Esophagus squamous epithelium (tissue), 5 donors: ENCODE data around the gene RNF130. TPM values are rescaled to one million over a fixed set of nuclear protein-coding genes. Genes with fewer than 3 reads are reported as not detected.

Source experiments
- DNase-seq: peaks from one replicate; lab custom pipeline; 2025; lab: John Stamatoyannopoulos, UW
- H3K27ac ChIP-seq, 4 donors: fragments of 200-600 bp; sonication (generic); one replicate each; pipeline ENCODE4 v1.5.1; 2016 to 2019; ENCODE audit warnings: mild to moderate bottlenecking in 1 of 4
- H3K27me3 ChIP-seq, 4 donors: fragments of 200-600 bp; sonication (generic); 1 replicate in 3 of 4; 2 replicates in 1 of 4; pipeline versions ENCODE4 v1.5.1 to v1.6.0; 2017 to 2021; ENCODE audit warnings: antibody characterized with exemption in 1 of 4
- H3K36me3 ChIP-seq, 3 donors: fragments of 200-600 bp; sonication (generic); one replicate each; pipeline ENCODE4 v1.5.1; 2016 to 2019
- H3K4me1 ChIP-seq, 3 donors: fragments of 200-600 bp; sonication (generic); one replicate each; pipeline ENCODE4 v1.5.1; 2017 to 2019
- H3K4me3 ChIP-seq, 4 donors: fragments of 200-600 bp; sonication (generic); 1 replicate in 3 of 4; 2 replicates in 1 of 4; pipeline ENCODE4 v1.5.1; 2016 to 2019; ENCODE audit warnings: mild to moderate bottlenecking in 2 of 4, moderate library complexity in 1 of 4
- H3K9me3 ChIP-seq, 3 donors: fragments of 200-600 bp; sonication (generic); one replicate each; pipeline ENCODE4 v1.5.1; 2016 to 2019
- CTCF ChIP-seq, 6 experiments: fragments of 450-650 bp in 4 of 6; fragments of 200-600 bp in 2 of 6; sonication (generic) in 2 of 6; IDR thresholded peaks; one replicate each; pipeline ENCODE4 v1.5.1; 2016 to 2019; ENCODE audit warnings: antibody characterized with exemption in 6 of 6, mild to moderate bottlenecking in 4 of 6, moderate library complexity in 4 of 6
- POLR2A ChIP-seq, 4 donors: fragments of 450-650 bp; IDR thresholded peaks; one replicate each; pipeline ENCODE4 v1.6.1; 2017; ENCODE audit warnings: antibody characterized with exemption in 4 of 4, mild to moderate bottlenecking in 4 of 4, moderate library complexity in 3 of 4
- WGBS, 2 donors: methylation state at CpG; one replicate each; pipeline ENCODE4 v1.1.5; 2018; 5-methylcytosine and 5-hydroxymethylcytosine counted together
- intact Hi-C: fragments of 100-400 bp; cut with DNase I; formaldehyde crosslinking; loops from one replicate; pipeline ENCODE4 v1.15.0; 2022
- total RNA-seq, 4 donors: library from RNA; depleted of rRNA; stranded (reverse); fragments of >200 nt; gene quantifications; one replicate each; pipeline ENCODE4 v1.1.0, GENCODE V29; 2016
- donor health status: DM: yes; HTN: yes; CAD: no.

Gene RNF130
- total RNA-seq, 4 donors from 2014 or later = 9.1 to 54.6 (median 19.1) TPM

GRCh38 chr5:179908528-179908927 is 163.0 kb downstream of the RNF130 start:
- TF ChIP-seq POLR2A (IDR thresholded peaks at IDR 0.05) (no peak), CTCF (IDR thresholded peaks at IDR 0.05) (peak in 1 of 6 experiments; percentile 21)
- H3K27ac ChIP-seq = peak overlapping the region; percentile 79 to 91 (median 86)
- DNase-seq = no peak
- H3K4me3 ChIP-seq = peak overlapping the region in 3 of 4 donors; percentile 49 to 81 (median 73)
- H3K9me3 ChIP-seq = no peaks in the 10 kb centered on the region
- no peaks in the 10 kb centered on the region for H3K27me3 ChIP-seq
- intact Hi-C loops = loop anchor here (5.0 kb wide), 1 partner anchor 111 kb away; no protein-coding TSS in a partner anchor
- peaks cover 0 to 16% (median 10%) of the 10 kb centered on the region in 3 donors for H3K36me3 ChIP-seq
- 80% methylated on average over 1 of the region's 16 CpGs; no CpG with 5 or more reads in 1 of the 2 donors for WGBS, 2 donors
- peaks cover 18 to 43% (median 27%) of the 10 kb centered on the region in 3 donors for H3K4me1 ChIP-seq

- Histone ChIP-seq H3K27ac (peak within 1 kb of the TSS; percentile 80 to 91 (median 89)), H3K4me3 (peak within 1 kb of the TSS; percentile 49 to 81 (median 70)), H3K9me3 (no peaks in the 10 kb centered on the region), H3K27me3 (no peaks in the 10 kb centered on the region), H3K4me1 (peaks cover 18 to 35% (median 19%) of the 10 kb centered on the region in 3 donors), H3K36me3 (peaks cover 6 to 23% (median 10%) of the 10 kb centered on the region in 3 donors)
- TF ChIP-seq CTCF (IDR thresholded peaks at IDR 0.05) = peak in 5 of 6 experiments; percentile 23 to 65 (median 60)
- TF ChIP-seq POLR2A (IDR thresholded peaks at IDR 0.05) = peak in 2 of 4 donors; percentile 22 to 43
- DNase-seq = no peak
- intact Hi-C loops = loop anchor here (5.0 kb wide), 1 partner anchor 110 kb away; no protein-coding TSS in a partner anchor
- 0 to 3% methylated on average over 8 of the region's 105 CpGs for WGBS, 2 donors
Measured at GRCh38 chr5:179907556-179908324, 163.8 kb downstream of the RNF130 start, which contains the start of gene TBC1D9B. TSS of gene TBC1D9B (minus strand) at chr5:179907897. CDS start at chr5:179907821, 76 bp downstream.

GRCh38 chr5:179906795-179907555 is 164.6 kb downstream of the RNF130 start:
- TF ChIP-seq POLR2A (IDR thresholded peaks at IDR 0.05) (no peak), CTCF (IDR thresholded peaks at IDR 0.05) (no peak)
- WGBS, 2 donors = 0 to 5% methylated on average over 7 to 8 of the region's 50 CpGs
- peak overlapping the region; percentile 49 to 81 (median 70) for H3K4me3 ChIP-seq
- no peaks in the 10 kb centered on the region for H3K9me3 ChIP-seq
- peaks cover 18 to 27% (median 19%) of the 10 kb centered on the region in 3 donors for H3K4me1 ChIP-seq
- peaks cover 14 to 31% (median 15%) of the 10 kb centered on the region in 3 donors for H3K36me3 ChIP-seq
- no peak for DNase-seq
- no peaks in the 10 kb centered on the region for H3K27me3 ChIP-seq
- H3K27ac ChIP-seq = peak overlapping the region; percentile 80 to 91 (median 89)
- intact Hi-C loops = loop anchor here (5.0 kb wide), 1 partner anchor 110 kb away; no protein-coding TSS in a partner anchor

GRCh38 chr5:179906294-179906794 is 165.2 kb downstream of the RNF130 start:
- Histone ChIP-seq H3K4me1 (peaks cover 18 to 27% (median 19%) of the 10 kb centered on the region in 3 donors), H3K27me3 (no peaks in the 10 kb centered on the region), H3K36me3 (peaks cover 14 to 37% (median 15%) of the 10 kb centered on the region in 3 donors), H3K27ac (peak overlapping the region in 3 of 4 donors; percentile 80 to 91 (median 87)), H3K9me3 (no peaks in the 10 kb centered on the region), H3K4me3 (peak overlapping the region; percentile 49 to 81 (median 70))
- TF ChIP-seq POLR2A (IDR thresholded peaks at IDR 0.05) = no peak
- TF ChIP-seq CTCF (IDR thresholded peaks at IDR 0.05) = no peak
- no peak for DNase-seq
- intact Hi-C loops = loop anchor here (5.0 kb wide), 1 partner anchor 109 kb away; no protein-coding TSS in a partner anchor
- WGBS, 2 donors = 79 to 88% methylated on average over 13 to 24 of the region's 24 CpGs
